ENCODE results near the gene SSR4.

SSR4 gene

DNA sequence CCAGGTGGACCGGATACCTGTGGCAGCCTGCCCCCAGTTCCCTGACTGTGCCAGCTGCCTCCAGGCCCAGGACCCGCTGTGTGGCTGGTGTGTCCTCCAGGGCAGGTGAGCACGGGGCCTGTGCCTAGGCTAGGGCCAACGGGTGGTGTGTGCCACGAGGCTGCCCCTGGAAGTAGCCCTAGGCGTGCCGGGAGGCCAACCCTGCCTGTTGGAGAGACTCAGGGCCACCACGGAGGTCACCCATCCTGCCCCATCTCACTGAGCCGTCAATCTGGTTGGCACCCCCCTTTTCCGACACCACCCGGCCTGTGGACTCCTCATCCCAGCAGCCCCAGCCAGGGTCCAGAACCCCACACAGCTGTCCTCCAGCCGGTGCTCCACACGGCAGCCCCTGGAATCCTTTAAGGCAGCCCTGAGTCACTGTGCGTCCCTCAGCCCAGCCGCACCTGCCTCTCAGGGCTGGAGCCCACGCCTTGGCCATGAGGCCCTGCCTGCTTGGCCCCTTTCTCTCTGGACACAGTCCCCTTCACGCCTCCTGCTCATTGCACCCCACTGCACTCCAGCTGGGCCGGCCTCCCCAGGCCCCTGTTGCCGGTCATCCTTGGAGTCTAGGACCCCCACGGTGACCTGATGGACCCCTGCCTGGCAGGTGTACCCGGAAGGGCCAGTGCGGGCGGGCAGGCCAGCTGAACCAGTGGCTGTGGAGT, 25.2 kb upstream of the SSR4 start:
- no peak for DNase-seq (ENCODE audit: low read depth in 2 of 2)

- no peak for DNase-seq (ENCODE audit: low read depth in 2 of 2)
Observed at GRCh38 chrX:153769865-153770600, 24.4 kb upstream of the SSR4 start.

DNA sequence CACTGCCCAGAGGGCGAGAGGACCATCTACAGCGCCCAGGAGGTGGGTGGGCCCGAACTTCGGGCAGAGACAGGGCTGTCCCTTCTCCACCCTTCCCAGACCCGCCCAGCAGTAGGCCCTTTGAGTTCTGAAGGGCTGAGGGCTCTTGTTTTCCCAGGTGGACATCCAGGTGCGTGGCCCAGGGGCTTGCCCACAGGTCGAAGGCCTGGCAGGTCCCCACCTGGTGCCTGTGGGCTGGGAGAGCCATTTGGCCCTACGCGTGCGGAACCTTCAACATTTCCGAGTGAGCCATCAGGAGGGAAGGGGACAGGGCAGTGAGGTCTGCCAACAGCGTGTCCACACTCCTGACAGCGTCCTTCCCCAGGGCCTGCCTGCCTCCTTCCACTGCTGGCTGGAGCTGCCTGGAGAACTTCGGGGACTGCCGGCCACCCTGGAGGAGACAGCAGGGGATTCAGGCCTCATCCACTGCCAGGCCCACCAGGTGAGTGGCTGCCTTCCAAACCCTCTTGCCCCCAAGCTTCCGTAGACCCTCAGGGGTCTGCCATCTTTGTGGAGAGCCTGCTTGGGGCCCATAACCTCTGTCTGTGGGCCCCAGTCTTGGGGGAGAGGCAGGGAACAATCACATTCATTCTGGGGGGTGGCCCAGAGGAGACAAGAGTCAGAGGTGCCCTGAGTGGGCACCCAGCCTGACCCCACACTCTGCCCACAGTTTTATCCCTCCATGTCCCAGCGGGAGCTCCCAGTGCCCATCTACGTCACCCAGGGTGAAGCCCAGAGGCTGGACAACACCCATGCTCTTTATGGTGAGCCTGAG, 23.7 kb upstream of the SSR4 start:
- DNase-seq (ENCODE audit: low read depth in 2 of 2) = no peak

- no peak for DNase-seq (ENCODE audit: low read depth in 2 of 2)
Observed at GRCh38 chrX:153771415-153772315, 22.8 kb upstream of the SSR4 start.

DNA sequence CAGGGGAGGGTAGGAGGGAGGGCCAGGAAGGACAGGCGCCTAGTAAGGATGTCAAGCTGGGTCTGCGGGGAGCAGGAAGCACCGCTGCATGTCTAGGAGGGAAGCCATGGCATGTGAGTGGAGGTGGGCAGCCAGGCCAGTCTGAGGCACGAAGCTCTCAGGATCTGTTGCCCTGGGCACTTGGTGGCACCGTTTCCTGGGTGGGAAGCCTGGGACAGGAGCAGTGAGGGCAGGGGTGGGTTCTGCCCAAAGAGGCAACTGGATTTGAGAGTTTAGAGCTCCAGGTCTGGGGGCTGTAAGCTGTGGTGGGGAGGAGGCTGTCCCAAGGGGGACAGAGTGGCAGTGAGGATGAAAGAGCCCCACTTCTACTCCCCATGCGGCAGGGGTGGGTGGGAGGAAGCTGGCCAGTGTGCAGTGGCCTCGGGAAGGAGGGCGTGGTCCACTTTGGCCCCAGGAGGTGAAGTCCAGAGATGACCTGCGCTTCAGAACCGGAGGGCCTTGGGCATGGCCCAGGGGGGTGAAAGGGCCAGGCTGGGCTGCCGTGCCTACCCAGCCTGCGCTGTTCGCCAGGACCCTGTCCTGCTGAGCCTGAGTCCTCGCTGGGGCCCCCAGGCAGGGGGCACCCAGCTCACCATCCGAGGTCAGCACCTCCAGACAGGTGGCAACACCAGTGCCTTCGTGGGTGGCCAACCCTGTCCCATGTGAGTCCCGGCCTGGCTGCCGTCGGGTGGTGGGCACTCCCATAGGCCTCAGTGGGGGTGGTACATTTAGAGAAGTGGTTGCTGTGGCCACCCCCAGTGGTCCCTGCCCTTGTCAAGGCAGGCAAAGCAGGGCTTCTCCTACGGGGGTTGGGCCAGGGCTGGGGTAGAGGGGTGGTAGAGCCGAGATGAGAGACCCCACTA, 21.9 kb upstream of the SSR4 start:
- no peak for DNase-seq (ENCODE audit: low read depth in 2 of 2)

DNA sequence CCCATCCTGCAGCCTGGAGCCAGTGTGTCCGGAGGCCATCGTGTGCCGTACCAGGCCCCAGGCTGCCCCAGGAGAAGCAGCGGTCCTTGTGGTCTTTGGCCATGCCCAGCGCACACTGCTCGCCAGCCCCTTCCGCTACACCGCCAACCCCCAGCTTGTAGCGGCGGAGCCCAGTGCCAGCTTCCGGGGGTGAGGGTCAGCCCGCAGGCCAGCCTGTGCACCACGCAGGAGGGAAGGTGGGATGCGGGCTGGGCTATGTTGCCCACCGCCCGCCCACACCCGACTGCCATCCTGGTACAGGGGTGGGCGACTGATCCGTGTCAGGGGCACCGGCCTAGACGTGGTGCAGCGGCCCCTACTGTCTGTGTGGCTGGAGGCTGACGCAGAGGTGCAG, 21.3 kb upstream of the SSR4 start:
- no peak for DNase-seq (ENCODE audit: low read depth in 2 of 2)

GRCh38 chrX:153773741-153774575, 20.5 kb upstream of the SSR4 start:
- no peak for DNase-seq (ENCODE audit: low read depth in 2 of 2)

GRCh38 chrX:153774576-153775292, 19.7 kb upstream of the SSR4 start:
- DNase-seq (ENCODE audit: low read depth in 2 of 2) = no peak

- no peak for DNase-seq (ENCODE audit: low read depth in 2 of 2)
Observed at GRCh38 chrX:153775293-153776119, 19.0 kb upstream of the SSR4 start.

- DNase-seq (ENCODE audit: low read depth in 2 of 2) = no peak
Observed at GRCh38 chrX:153776120-153776599, 18.3 kb upstream of the SSR4 start.

DNA sequence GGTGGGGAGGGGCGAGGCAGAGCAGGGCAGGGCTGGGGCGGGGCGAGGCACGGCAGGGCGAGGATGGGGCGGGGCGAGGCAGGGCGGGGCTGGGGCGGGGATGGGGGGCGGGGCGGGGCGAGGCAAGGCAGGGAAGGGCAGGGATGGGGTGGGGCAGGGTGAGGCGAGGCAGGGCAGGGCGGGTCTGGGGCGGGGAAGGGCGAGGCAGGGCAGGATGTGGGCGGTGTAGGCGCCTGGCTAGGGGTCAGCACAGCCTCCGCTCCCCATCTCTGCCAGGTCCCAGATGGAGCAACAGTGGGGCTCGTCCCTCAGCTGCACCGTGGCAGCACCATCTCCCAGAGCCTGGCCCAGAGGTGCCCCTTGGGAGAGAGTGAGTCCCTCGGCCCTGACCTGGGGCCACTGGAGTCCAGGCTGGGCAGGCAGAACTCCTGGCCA, 17.8 kb upstream of the SSR4 start:
- no peak for DNase-seq (ENCODE audit: low read depth in 2 of 2)

DNA sequence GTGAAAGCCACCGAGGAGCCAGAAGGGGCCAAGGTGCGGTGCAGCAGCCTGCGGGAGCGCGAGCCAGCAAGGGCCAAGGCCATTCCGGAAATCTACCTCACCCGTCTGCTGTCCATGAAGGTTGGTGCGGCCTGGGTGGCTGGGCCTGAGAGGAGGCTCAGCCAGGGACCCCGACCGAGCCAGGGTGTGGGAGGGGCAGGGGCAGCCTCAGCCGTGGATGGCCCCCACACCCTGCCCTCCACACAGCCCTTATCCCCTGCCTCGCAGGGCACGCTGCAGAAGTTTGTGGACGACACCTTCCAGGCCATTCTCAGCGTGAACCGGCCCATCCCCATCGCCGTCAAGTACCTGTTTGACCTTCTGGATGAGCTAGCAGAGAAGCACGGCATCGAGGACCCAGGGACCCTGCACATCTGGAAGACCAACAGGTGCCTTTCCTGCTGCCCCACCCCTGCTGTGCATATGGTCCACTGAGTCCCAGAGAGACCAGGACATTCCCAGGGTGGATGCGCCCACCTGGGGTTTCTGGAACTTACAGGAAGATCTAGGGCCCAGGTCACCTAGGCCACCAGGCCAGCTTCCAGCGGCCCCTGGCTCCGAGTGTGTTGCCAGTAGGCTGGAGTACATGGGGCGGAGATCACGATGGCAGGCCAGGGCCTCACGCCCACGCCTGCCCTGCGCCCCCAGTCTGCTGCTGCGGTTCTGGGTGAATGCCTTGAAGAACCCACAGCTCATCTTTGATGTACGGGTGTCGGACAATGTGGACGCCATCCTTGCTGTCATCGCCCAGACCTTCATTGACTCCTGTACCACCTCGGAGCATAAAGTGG, 17.0 kb upstream of the SSR4 start:
- DNase-seq (ENCODE audit: low read depth in 2 of 2) = no peak

DNA sequence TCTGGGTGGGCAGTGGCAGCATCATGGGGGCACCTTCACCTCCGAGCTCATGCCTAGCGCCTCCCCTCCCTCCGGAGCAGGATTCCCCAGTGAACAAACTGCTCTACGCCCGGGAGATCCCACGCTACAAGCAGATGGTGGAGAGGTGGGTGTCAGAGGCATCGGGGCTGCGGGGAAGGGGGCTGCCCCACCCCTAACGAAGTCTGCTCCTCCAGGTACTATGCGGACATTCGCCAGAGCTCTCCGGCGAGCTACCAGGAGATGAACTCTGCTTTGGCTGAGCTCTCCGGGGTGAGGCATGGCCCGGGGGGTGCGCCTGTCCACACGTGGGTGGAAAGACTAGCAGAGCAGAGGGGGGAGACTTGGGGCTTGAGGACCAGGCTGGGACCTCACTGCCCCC, 16.3 kb upstream of the SSR4 start:
- DNase-seq (ENCODE audit: low read depth in 2 of 2) = no peak

DNA sequence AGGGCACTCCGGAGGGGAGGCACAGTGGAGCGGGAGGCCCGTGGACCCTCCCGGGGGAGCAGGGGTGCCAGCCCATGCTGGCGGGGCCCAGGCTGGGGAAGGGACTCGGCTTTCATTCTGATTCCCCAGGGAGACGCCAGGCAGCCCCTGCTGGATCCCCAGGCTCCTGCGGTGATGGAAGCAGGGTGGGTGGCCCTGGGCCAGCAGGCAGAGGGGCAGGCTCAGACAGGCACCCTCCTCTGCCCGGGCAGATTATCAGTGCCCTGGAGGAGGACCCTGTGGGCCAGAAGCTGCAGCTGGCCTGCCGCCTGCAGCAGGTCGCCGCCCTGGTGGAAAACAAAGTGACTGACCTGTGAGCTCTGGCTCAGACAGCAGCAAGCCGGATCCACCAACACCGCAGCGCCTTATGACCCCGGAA, 15.8 kb upstream of the SSR4 start:
- DNase-seq (ENCODE audit: low read depth in 2 of 2) = no peak

- DNase-seq (ENCODE audit: low read depth in 2 of 2) = no peak
Observed at GRCh38 chrX:153779891-153780677, 14.4 kb upstream of the SSR4 start.

Measured in stimulated activated CD8-positive, alpha-beta memory T cell treated with anti-CD3 and anti-CD28 coated beads, Interleukin-2, amount 100 ng/mL, for 48 hours (primary cell).